ENCODE measurements around the gene SFXN2.

DNA sequence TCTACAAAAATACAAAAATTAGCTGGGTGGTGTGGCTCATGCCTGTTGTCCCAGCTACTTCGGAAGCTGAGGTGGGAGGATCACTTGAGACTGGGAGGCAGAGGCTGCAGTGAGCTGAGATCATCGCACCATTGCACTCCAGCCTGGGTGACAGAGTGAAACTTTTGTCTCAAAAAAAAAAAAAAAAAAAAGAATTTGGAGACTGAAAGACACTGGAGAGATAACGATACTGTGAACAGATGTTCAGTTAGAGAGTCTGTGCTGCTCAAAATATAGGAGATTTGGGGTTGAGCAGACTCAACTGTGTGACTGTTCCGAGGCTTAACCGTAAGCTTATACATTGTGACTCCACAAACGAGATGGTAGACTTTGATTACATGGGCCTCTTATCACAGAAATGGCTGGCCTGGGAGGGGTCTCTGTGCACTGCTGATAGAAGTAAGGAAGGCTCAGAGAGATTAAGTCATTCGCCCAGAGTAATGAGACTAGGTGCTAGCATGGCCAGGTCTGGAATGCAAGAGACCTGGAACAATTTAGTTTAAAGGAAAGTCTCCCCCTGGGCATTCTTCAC lies 48.7 kb downstream of the SFXN2 start:
- TF ChIP-seq POLR2A (IDR thresholded peaks at IDR 0.05; ENCODE audit: low read depth) (no peak), EP300 (IDR thresholded peaks at IDR 0.05) (no peak), POLR2AphosphoS5 (IDR thresholded peaks at IDR 0.05) (no peak)
- TF ChIP-seq, protein P1, sequence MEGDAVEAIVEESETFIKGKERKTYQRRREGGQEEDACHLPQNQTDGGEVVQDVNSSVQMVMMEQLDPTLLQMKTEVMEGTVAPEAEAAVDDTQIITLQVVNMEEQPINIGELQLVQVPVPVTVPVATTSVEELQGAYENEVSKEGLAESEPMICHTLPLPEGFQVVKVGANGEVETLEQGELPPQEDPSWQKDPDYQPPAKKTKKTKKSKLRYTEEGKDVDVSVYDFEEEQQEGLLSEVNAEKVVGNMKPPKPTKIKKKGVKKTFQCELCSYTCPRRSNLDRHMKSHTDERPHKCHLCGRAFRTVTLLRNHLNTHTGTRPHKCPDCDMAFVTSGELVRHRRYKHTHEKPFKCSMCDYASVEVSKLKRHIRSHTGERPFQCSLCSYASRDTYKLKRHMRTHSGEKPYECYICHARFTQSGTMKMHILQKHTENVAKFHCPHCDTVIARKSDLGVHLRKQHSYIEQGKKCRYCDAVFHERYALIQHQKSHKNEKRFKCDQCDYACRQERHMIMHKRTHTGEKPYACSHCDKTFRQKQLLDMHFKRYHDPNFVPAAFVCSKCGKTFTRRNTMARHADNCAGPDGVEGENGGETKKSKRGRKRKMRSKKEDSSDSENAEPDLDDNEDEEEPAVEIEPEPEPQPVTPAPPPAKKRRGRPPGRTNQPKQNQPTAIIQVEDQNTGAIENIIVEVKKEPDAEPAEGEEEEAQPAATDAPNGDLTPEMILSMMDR (IDR thresholded peaks at IDR 0.05) = no peak
